Stimulated activated CD8-positive, alpha-beta memory T cell treated with anti-CD3 and anti-CD28 coated beads, Interleukin-15, amount 100 ng/mL, for 24 hours (primary cell): ENCODE data around the gene ZSCAN10.
"Not testable (repeated sequence)": the region's sequence is repeated elsewhere in the genome, so short reads cannot be mapped to it uniquely, and the experiment has no call there.

Source experiments
- DNase-seq: peaks from one replicate; pipeline ENCODE4 v3.0.0-alpha.2; 2020; ENCODE audit warnings: low read depth

The ZSCAN10 gene

GRCh38 chr16:3098459-3099394, at the start of gene ZSCAN10:
ZSCAN10 (minus strand) TSS chr16:3099294; CDS start chr16:3092937, 6,357 bp downstream.
- DNase-seq, result no peak

DNA sequence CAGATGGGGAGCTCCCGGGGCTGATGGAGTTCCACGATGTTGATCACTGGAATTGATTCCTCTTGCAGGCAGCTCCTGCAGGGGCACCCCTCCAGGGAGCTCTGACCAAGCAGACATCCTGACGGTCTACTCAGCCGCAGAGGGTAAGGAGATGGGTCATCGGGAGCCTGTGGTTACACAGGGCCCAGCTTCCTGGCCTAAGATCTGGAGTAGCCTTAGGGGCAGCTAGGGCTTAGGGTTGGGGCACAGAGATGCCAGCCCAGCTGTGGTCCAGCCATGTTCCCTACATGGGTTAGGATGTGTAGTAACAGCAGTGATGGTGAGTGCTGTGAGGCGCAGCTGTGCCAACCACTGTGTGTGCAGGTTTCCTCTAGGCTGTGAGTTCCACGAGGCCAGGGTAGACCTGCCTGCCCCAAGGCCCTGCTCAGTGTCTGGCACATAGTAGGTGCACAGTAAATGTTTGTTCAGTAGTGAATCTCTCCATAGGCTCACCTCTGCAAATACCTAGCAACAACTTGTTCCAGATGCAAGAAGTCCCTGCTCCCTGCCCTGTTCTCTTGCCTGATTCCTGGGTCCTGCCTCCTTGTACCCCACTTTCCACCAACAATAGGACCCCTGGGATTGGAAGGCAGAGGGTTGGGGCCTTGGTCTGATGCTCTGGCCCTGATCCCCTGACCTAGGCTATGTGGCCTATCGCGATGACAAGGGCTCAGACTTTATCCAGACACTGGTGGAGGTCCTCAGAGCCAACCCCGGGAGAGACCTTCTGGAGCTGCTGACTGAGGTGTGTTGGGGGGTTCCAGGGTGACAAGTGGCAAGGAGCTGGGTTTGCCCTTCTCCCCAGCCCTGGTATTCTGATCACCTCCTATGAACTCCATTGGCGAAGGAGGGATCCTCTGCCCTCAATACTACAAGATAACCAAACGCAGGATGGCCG, 49.4 kb upstream of the ZSCAN10 start:
- DNase-seq, result no peak

- no peak for DNase-seq
Observed at GRCh38 chr16:3147757-3148104, 48.6 kb upstream of the ZSCAN10 start.

GRCh38 chr16:3147046-3147756, 48.1 kb upstream of the ZSCAN10 start:
- no peak for DNase-seq

GRCh38 chr16:3145660-3146059, 46.6 kb upstream of the ZSCAN10 start:
- no peak for DNase-seq

GRCh38 chr16:3145151-3145550, 46.1 kb upstream of the ZSCAN10 start:
- no peak for DNase-seq

DNA sequence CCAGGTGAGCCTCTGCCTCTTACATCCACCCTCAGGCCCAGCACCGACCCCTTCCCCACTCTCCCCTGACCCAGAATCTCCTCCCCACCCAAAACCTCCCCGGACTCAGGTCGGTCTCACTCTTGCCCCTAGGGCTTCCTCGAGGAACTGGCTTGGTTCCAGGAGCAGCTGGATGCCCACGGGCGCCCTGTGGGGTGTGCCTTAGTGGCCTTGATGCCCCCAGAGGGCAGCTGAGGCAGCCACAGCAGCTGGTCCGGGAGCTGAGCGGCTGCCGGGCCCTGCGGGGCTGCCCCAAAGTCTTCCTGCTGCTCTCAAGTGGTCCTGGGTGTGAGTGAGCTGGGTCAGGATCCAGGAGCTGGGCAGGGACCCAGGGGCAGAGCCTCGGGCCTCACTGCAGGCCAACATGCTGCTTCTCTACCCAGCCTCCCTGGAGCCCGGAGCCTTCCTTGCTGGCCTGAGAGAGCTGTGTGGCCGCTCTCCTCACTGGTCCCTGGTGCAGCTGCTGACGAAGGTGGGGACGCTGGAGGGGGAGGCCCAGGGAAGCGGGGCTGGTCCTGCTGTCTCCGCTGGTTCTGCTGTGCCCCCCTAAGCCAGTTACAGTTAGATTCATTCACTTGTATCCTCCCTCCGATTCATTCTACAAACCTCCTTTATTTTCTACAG, 45.4 kb upstream of the ZSCAN10 start:
- DNase-seq, result no peak

GRCh38 chr16:3143598-3144320, 44.7 kb upstream of the ZSCAN10 start:
- no peak for DNase-seq

- DNase-seq, result no peak
Observed at GRCh38 chr16:3143189-3143588, 44.1 kb upstream of the ZSCAN10 start.

DNA sequence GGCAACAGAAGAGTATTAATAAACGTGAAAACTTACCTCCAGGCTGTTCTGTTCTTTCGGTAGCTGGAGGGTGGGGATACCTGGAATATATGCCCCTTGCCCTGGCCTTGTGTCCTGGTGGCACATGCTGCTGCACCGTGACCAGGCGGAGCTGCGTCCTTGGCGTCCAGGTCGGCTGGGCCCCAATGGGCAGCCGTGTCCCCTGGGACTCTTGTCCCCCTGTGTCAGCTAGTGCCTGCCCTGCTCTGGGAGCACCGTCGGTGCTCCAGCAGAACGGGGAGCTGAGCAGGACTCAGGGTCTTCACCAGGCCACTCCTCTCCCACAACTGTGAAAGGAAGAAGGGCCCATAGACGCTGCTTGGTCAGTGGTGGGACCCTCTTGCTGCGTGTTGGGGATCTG, 43.7 kb upstream of the ZSCAN10 start:
- no peak for DNase-seq

DNA sequence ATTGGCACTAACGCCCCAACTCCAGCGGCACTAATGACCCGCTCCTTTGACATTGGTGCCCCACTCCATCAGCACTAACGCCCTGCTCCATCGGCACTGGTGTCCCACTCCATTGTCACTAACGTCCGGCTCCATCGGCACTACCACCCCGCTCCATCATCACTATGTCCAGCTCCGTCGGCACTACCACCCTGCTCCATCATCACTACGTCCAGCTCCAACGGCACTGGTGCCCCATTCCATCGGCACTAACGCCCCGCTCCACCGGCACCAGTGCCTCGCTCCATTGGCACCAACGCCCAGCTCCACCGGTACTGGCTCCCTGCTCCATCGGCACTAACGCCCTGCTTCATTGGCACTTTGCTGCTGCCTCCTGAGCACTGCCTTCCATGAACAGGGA, 43.2 kb upstream of the ZSCAN10 start:
- no peak for DNase-seq

GRCh38 chr16:3141781-3142311, 42.8 kb upstream of the ZSCAN10 start:
- no peak for DNase-seq

DNA sequence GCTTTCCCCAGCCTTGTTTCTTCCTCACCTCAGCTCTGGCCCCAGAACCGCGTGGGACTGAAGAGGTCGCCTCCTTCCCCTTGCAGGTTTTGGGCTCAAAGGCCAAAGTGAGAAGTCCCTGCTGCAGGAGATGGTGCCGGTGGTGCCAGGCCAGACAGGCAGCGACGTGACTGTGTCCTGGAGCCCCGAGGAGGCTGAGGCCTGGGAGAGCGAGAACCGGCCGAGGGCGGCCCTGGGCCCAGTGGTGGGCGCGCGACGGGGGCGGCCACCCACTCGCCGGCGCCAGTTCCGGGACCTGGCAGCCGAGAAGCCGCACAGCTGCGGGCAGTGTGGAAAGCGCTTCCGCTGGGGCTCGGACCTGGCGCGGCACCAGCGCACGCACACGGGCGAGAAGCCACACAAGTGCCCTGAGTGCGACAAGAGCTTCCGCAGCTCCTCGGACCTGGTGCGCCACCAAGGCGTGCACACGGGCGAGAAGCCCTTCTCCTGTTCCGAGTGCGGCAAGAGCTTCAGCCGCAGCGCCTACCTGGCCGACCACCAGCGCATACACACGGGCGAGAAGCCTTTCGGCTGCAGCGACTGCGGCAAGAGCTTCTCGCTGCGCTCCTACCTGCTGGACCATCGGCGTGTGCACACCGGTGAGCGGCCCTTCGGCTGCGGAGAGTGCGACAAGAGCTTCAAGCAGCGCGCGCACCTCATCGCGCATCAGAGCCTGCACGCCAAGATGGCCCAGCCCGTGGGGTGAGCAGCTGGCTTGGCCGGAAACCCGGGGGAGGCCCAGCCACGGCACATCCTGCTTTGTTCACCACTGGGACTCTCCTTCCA, 41.7 kb upstream of the ZSCAN10 start:
- DNase-seq, result no peak

GRCh38 chr16:3139561-3139960, 40.5 kb upstream of the ZSCAN10 start:
- DNase-seq, result not testable (repeated sequence)

- no peak for DNase-seq
Observed at GRCh38 chr16:3138823-3139426, 39.8 kb upstream of the ZSCAN10 start.

GRCh38 chr16:3138342-3138741, 39.2 kb upstream of the ZSCAN10 start:
- DNase-seq, result no peak

- DNase-seq, result no peak
Observed at GRCh38 chr16:3137267-3137666, 38.2 kb upstream of the ZSCAN10 start.

- DNase-seq, result no peak
Observed at GRCh38 chr16:3135126-3135715, 36.1 kb upstream of the ZSCAN10 start.
